Stimulated activated CD8-positive, alpha-beta memory T cell treated with anti-CD3 and anti-CD28 coated beads, Interleukin-15, amount 100 ng/mL, for 1 hour (primary cell): ENCODE measurements around the gene IL18BP.

ENCODE experiments used
- DNase-seq: peaks from one replicate; pipeline ENCODE4 v3.0.0-alpha.2; 2020; ENCODE audit warnings: low read depth

The IL18BP gene

DNA sequence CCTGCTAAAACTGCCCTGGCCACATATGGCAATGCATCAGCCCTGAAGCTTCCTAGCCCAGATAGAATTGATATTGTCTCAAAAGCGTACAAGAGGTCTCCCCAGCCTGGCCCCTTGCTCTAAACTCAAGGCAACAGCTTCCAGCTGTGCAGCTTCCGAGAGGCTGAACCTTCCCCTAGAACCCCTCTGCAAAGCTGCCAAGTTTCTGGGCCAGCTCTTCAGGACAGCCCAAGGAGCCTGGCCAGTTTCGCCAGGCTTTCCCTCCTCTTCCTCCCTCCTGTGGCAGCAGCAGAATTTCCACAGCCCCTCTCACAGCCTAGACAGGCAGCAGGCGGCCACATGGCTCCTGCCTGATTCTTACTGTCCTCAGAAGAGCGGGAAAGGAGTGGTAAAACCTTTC lies 47.1 kb downstream of the IL18BP start:
- no peak for DNase-seq

DNA sequence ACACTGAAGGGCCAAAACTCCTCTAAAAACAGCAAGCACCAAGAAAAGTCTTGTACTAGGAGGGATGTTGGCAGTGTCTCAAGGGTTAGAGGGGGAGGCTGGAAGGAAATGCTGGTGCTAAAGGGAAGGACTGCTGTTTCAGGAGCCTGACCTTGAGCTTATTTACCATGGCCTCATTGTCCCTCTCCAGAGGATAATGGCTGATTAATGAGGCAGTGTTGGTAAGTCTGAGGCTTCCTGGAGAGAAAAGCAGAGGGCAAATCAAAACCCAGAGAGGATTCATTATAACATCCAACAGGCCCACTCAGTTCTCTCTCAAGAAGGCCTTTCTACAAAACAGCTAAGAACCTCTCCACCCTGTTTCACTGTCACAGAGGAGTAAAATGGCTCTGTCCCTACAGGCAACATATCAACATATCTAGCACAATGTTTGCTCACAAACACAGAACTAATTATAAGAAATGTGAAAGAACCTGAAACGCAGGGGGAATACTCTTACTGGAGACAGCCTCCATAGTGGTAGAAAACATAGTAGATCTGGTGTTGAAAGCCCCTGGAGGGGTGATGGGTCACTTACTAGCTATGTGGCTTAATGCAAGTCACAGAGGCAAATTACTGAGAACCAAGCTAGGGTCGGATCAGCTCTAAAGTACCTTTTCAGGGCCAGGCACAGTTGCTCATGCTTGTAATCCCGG lies 50.2 kb downstream of the IL18BP start:
- no peak for DNase-seq
